ENCODE measurements around the gene HACL1.

DNA sequence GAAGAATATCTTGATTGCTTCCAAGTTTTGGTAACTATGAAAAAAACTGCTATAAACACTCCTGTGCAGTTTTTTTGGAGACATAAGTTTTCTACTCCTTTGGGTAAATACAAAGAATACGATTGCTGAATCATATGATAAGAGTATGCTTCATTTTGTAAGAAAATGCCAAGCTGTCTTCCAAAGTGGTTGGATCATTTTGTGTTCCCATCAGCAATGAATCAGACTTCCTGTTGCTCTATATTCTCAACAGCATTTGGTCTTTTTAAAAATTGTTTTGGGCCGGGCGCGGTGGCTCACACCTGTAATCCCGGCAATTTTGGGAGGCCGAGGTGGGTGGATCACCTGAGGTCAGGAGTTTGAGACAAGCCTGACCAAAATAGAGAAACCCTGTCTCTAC, 14.7 kb upstream of the HACL1 start:
- TF ChIP-seq, protein P1, sequence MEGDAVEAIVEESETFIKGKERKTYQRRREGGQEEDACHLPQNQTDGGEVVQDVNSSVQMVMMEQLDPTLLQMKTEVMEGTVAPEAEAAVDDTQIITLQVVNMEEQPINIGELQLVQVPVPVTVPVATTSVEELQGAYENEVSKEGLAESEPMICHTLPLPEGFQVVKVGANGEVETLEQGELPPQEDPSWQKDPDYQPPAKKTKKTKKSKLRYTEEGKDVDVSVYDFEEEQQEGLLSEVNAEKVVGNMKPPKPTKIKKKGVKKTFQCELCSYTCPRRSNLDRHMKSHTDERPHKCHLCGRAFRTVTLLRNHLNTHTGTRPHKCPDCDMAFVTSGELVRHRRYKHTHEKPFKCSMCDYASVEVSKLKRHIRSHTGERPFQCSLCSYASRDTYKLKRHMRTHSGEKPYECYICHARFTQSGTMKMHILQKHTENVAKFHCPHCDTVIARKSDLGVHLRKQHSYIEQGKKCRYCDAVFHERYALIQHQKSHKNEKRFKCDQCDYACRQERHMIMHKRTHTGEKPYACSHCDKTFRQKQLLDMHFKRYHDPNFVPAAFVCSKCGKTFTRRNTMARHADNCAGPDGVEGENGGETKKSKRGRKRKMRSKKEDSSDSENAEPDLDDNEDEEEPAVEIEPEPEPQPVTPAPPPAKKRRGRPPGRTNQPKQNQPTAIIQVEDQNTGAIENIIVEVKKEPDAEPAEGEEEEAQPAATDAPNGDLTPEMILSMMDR (IDR thresholded peaks at IDR 0.05) = no peak
- TF ChIP-seq POLR2A (IDR thresholded peaks at IDR 0.05) = no peak

Data from right lobe of liver (tissue), 4 donors.